Cardiac septum (tissue), 1 donor: Measurements from ENCODE around the gene HMGCS1. TPM values are rescaled to one million over a fixed set of nuclear protein-coding genes. Genes with fewer than 3 reads are reported as not detected.
"Not testable (repeated sequence)": the region's sequence is repeated elsewhere in the genome, so short reads cannot be mapped to it uniquely, and the experiment has no call there.

Source experiments
- DNase-seq: peaks from one replicate; pipeline ENCODE4 v3.0.0-alpha.2; 2020; ENCODE audit warnings: low spot score
- intact Hi-C: fragments of 100-400 bp; cut with DNase I; formaldehyde crosslinking; loops from one replicate; pipeline ENCODE4 v1.14.0; 2022
- total RNA-seq: library from RNA; stranded (reverse); fragmentation: NEBNext Ultra II Directional; extraction: Animal tissue kit (Norgen Biotek cat#: 25700); gene quantifications from one replicate; pipeline ENCODE4 v1.2.1, GENCODE V29; 2021
- donor health status: DM: no; HTN: no; CAD: no.

The HMGCS1 gene
- total RNA-seq, 1 donor from 2014 or later: 34.4 TPM

- no peak for DNase-seq
These were observed 31.2 kb downstream of the HMGCS1 start for GRCh38 chr5:43281840-43282658.

GRCh38 chr5:43279548-43280274, 33.5 kb downstream of the HMGCS1 start:
- intact Hi-C loops: no loop called here
- no peak for DNase-seq

More at GRCh38 chr5:43281840-43282658, 31.2 kb downstream of the HMGCS1 start:
- intact Hi-C loops: no loop called here

GRCh38 chr5:43275391-43275790, 37.8 kb downstream of the HMGCS1 start:
- DNase-seq: no peak
- intact Hi-C loops: no loop called here

- intact Hi-C loops: no loop called here
- DNase-seq: no peak
These were observed 38.6 kb downstream of the HMGCS1 start for GRCh38 chr5:43274435-43275114.

- no peak for DNase-seq
- intact Hi-C loops: no loop called here
These were observed 39.7 kb downstream of the HMGCS1 start for GRCh38 chr5:43273552-43273951.

- no peak for DNase-seq
- intact Hi-C loops: no loop called here
These were observed 42.6 kb downstream of the HMGCS1 start for GRCh38 chr5:43270645-43271044.

- no peak for DNase-seq
- intact Hi-C loops: no loop called here
These were observed 44.9 kb downstream of the HMGCS1 start for GRCh38 chr5:43268188-43268820.

- intact Hi-C loops, DNase-seq: not testable (repeated sequence)
These were observed 50.9 kb downstream of the HMGCS1 start for GRCh38 chr5:43262269-43262668.

GRCh38 chr5:43258116-43258515, 55.1 kb downstream of the HMGCS1 start:
- intact Hi-C loops: no loop called here
- DNase-seq: no peak

GRCh38 chr5:43256261-43256966, 56.8 kb downstream of the HMGCS1 start:
- no peak for DNase-seq
- intact Hi-C loops: no loop called here

GRCh38 chr5:43255704-43256103, 57.5 kb downstream of the HMGCS1 start:
- intact Hi-C loops: no loop called here
- no peak for DNase-seq

- no peak for DNase-seq
- intact Hi-C loops: no loop called here
These were observed 61.5 kb downstream of the HMGCS1 start for GRCh38 chr5:43251754-43252153.

GRCh38 chr5:43245724-43246385, 67.4 kb downstream of the HMGCS1 start:
- intact Hi-C loops: no loop called here

GRCh38 chr5:43244823-43245565, 68.2 kb downstream of the HMGCS1 start:
- intact Hi-C loops: no loop called here

More at GRCh38 chr5:43245724-43246385, 67.4 kb downstream of the HMGCS1 start:
- no peak for DNase-seq

GRCh38 chr5:43243270-43243669, 69.9 kb downstream of the HMGCS1 start:
- DNase-seq: no peak
- intact Hi-C loops: no loop called here

More at GRCh38 chr5:43244823-43245565, 68.2 kb downstream of the HMGCS1 start:
- DNase-seq: no peak

GRCh38 chr5:43242196-43242595, 71.0 kb downstream of the HMGCS1 start:
- no peak for DNase-seq
- intact Hi-C loops: no loop called here
